ENCODE results near the gene DCAF7.
A peak's percentile ranks its signal among the peaks of the same experiment; 100 is the strongest.

The DCAF7 gene

GRCh38 chr17:63546308-63547082, 3.8 kb upstream of the DCAF7 start:
- no peak for DNase-seq

GRCh38 chr17:63547083-63547523, 3.2 kb upstream of the DCAF7 start:
- no peak for DNase-seq

DNA sequence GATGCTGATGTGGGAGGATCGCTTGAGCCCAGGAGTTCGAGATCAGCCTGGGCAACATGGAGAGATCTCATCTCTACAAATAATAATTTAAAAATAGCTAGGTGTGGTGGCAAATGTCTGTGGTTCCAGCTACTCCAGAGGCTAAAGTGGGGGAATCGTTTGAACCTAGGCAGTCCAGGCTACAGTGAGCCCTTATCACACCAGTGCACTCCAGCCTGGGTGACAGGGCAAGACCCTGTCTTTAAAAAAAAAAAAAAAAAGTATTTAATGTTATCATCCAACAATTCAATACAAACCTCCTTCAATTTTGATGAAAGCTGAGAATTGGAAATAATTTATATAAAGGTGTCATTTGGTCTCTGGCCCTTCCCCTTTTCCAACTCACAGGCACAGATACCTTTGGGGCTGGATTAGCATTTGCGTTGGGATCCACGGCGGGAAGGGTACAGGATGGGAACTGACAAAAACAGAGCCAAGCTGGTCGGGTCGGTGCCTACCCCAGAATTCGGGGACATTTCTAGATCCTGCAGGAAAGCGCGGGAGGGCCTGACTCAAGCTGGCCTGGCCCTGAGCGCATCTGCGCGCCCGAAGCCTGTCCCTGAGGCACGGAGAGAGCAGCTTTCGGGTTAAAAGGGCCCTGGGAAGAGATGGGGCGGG, 860 bp upstream of the DCAF7 start:
- DNase-seq: no peak

GRCh38 chr17:63550817-63551639, 751 bp downstream of the DCAF7 start:
- peak; percentile 29 for DNase-seq

GRCh38 chr17:63552211-63552610, 1.9 kb downstream of the DCAF7 start:
- DNase-seq: no peak

DNA sequence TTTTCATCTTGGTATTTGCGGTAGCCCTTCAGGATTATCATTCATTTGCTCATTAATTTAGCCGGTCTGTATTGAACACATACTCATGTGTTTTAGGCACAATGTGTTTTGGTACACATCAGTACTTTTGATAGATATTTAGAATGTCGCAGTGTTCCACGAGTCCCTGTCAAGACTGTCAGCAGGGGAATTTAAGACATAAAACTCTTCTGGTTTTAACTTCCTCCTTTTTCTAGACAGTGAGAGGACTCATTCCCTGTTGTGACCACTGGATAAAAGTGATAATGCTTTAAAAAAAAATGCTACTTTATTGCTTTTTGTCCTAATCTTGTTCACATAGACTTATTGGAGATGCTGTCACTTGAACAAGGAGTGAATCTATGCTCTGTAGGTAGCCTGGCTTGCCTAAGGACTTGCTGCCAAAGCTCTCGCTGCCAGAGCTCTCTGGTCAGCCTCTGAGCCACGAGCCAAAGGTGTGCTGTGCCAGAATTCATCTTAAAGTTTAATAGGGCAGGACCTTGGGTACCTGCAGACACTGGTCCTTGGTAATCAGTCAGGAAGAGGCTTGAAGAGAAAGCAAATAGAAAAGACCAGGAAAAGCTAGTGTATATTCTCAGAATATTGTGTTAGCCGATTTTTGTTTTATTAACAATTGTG, 5.4 kb downstream of the DCAF7 start:
- DNase-seq: no peak

DNA sequence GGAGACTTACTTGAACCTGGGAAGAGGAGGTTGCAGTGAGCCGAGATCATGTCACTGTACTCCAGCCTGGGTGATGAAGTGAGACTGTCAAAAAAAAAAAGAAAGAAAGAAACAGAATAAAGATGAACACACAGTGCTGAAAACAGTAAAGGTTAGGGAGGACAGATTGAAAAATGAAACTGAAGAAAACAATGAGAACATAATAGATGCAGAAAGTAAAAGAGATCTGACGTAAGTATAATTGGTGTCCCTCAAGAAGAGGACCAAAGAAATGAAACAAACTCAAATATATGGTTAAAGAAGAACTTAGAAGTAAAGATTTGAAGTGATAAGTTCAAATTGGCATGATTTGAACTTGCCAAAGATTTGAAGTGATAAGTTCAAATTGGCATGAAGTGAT, 7.1 kb downstream of the DCAF7 start:
- no peak for DNase-seq

DNA sequence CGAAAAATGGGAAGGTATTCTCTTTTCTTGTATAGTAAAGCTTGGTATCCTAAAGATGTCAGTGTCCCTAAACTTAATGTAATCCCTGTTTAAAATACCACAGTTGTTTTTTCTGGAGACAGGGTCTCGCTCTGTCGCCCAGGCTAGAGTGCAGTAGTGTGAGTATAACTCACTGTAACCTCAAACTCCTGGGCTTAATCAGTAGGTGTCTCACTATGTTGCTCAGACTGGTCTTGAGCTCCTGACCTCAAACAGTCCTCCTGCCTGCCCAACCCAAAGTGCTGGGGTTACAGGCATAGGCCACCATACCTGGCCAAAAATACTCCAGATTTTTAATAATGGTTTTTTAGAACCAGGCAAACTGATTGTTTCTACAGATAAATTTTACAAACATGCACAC, 8.2 kb downstream of the DCAF7 start:
- no peak for DNase-seq

DNA sequence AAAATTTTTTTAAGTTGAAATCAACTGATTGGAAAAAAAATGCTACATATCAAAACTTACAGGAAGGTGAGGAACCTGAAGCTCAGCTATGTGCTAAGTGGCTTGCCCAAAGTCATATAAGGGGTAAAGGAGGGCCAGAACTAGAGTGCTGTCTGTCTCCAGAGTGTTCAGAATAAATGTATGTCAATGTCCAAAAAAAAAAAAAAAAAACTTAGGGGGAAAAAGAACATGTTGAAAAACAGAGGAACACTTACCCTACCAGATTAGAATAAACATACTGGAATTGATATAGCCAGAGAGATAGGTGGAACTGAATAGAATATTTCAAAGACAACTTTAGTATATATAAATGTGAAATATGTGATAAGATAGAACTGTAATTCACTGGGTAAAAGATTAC, 11.5 kb downstream of the DCAF7 start:
- DNase-seq: no peak

- no peak for DNase-seq
These were observed 13.1 kb downstream of the DCAF7 start for GRCh38 chr17:63563339-63563738.

GRCh38 chr17:63564562-63564961, 14.3 kb downstream of the DCAF7 start:
- DNase-seq: no peak

DNA sequence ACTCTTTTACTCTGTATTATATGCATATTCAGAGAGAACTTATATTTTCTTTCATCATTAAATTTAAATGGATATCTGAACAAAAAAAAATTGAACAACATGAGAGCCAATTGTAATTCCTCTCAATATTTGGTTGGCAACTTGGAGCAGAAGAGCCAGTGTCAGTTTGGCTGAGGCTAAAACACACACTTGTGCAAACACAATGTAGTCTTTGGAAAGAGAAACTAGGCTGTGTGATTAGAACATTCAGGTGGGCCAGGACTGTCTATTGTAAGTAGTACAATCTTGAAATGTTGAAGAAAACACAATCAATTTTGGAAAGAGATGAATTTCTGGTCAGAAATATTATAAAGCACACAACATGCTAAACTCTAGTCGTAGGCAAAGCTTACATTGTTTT, 17.0 kb downstream of the DCAF7 start:
- no peak for DNase-seq

GRCh38 chr17:63568563-63568962, 18.3 kb downstream of the DCAF7 start:
- no peak for DNase-seq

- peak; percentile 68 for DNase-seq
These were observed 21.5 kb downstream of the DCAF7 start for GRCh38 chr17:63571632-63572310.

- no peak for DNase-seq
These were observed 23.4 kb downstream of the DCAF7 start for GRCh38 chr17:63573634-63574033.

GRCh38 chr17:63578027-63578768, 27.9 kb downstream of the DCAF7 start:
- no peak for DNase-seq

- DNase-seq: no peak
These were observed 28.5 kb downstream of the DCAF7 start for GRCh38 chr17:63578769-63579111.

- no peak for DNase-seq
These were observed 29.4 kb downstream of the DCAF7 start for GRCh38 chr17:63579633-63580032.

DNA sequence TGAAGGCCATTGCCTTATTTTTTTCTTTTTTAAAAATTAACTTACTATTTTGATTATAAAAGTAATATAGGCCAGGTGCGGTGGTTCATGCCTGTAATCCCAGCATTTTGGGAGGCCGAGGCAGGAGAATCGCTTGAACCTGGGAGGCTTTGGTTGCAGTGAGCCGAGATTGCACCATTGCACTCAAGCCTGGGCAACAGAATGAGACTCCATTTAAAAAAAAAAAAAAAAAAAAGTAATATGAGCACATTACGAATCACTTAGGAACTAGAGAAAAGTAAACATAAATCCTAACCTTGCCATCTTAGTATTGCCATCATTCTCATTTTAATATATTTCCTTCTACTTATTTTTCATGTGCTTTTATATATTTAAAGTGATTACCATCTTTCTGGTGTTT, 37.5 kb downstream of the DCAF7 start:
- no peak for DNase-seq

- DNase-seq: no peak
These were observed 38.5 kb downstream of the DCAF7 start for GRCh38 chr17:63588797-63589196.

GRCh38 chr17:63589646-63590045, 39.4 kb downstream of the DCAF7 start:
- DNase-seq: no peak

GRCh38 chr17:63592797-63593196, 42.5 kb downstream of the DCAF7 start:
- DNase-seq: no peak
